Natural killer cell (primary cell): ENCODE results near the gene POLR1C. TPM values are rescaled to one million over a fixed set of nuclear protein-coding genes. Genes with fewer than 3 reads are reported as not detected.
"Not testable (repeated sequence)": the region's sequence is repeated elsewhere in the genome, so short reads cannot be mapped to it uniquely, and the experiment has no call there.

Experiments used
- ATAC-seq, 3 donors: fragments of 150-1000 bp in 2 of 3; fragments of 200-7000 bp in 1 of 3; cut with Tn5 transposase; 1 replicate in 1 of 3; 2 replicates in 2 of 3; pipeline ENCODE4 v1.10.0; 2021; ENCODE audit warnings: mild to moderate bottlenecking in 2 of 3, moderate library complexity in 2 of 3
- DNase-seq, 2 donors: peaks; one replicate each; pipeline versions ENCODE4 v3.0.0 to v3.0.0-alpha.2; 2013 to 2021; ENCODE audit warnings: mixed read lengths in 1 of 2
- H3K27ac ChIP-seq: one replicate; pipeline ENCODE4 v1.5.1; 2013; ENCODE audit warnings: mild to moderate bottlenecking, low read length
- H3K27me3 ChIP-seq: one replicate; pipeline ENCODE4 v1.6.1; 2013; ENCODE audit warnings: low read length; ENCODE audit not compliant: control insufficient read depth, insufficient read depth
- H3K36me3 ChIP-seq: one replicate; pipeline ENCODE4 v1.6.1; 2013; ENCODE audit warnings: low read length; ENCODE audit not compliant: control insufficient read depth, insufficient read depth
- H3K4me1 ChIP-seq: one replicate; pipeline ENCODE4 v1.6.1; 2013; ENCODE audit warnings: low read length; ENCODE audit not compliant: control insufficient read depth, insufficient read depth
- H3K4me3 ChIP-seq: one replicate; pipeline ENCODE4 v1.5.1; 2013; ENCODE audit warnings: low read length
- H3K9me3 ChIP-seq: one replicate; pipeline ENCODE4 v1.6.1; 2013; ENCODE audit warnings: low read length; ENCODE audit not compliant: control insufficient read depth, insufficient read depth
- H3K27ac Mint-ChIP-seq, 2 donors: one replicate each; pipeline ENCODE4 v1.8.0; 2022; ENCODE audit warnings: mild to moderate bottlenecking in 2 of 2, mixed read lengths in 2 of 2, moderate library complexity in 1 of 2
- H3K27me3 Mint-ChIP-seq, 2 donors: one replicate each; pipeline ENCODE4 v1.8.0; 2022; ENCODE audit warnings: low read depth in 2 of 2, mixed read lengths in 2 of 2
- H3K36me3 Mint-ChIP-seq: one replicate; pipeline ENCODE4 v1.8.0; 2022; ENCODE audit warnings: mixed read lengths
- H3K4me1 Mint-ChIP-seq, 2 donors: one replicate each; pipeline ENCODE4 v1.8.0; 2022; ENCODE audit warnings: mixed read lengths in 2 of 2
- H3K4me3 Mint-ChIP-seq: one replicate; pipeline ENCODE4 v1.8.0; 2022; ENCODE audit warnings: mild to moderate bottlenecking, moderate library complexity, mixed read lengths
- H3K9me3 Mint-ChIP-seq, 2 donors: one replicate each; pipeline ENCODE4 v1.8.0; 2022; ENCODE audit warnings: mixed read lengths in 2 of 2
- WGBS: methylation state at CpG from one replicate; pipeline ENCODE4 v1.1.7; 2013; ENCODE audit warnings: missing lambda C conversion rate; ENCODE audit not compliant: insufficient coverage; 5-methylcytosine and 5-hydroxymethylcytosine counted together
- intact Hi-C: fragments of 100-400 bp; cut with micrococcal nuclease; formaldehyde crosslinking; loops from one replicate; pipeline ENCODE4 v1.14.2; 2022
- total RNA-seq, 4 donors: library from RNA; stranded (reverse); fragments of 120-200 nt in 1 of 4; gene quantifications; one replicate each; pipeline versions ENCODE4 v1.2.3 to v1.2.4, GENCODE V29; 2013 to 2022
- TF ChIP-seq, protein P1 (sequence below): fragments of 200-600 bp; IDR thresholded peaks from one replicate; pipeline ENCODE4 v1.8.0; 2022; ENCODE audit warnings: antibody characterized with exemption

Gene POLR1C, protein sequence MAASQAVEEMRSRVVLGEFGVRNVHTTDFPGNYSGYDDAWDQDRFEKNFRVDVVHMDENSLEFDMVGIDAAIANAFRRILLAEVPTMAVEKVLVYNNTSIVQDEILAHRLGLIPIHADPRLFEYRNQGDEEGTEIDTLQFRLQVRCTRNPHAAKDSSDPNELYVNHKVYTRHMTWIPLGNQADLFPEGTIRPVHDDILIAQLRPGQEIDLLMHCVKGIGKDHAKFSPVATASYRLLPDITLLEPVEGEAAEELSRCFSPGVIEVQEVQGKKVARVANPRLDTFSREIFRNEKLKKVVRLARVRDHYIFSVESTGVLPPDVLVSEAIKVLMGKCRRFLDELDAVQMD
- 10 to 100 TPM; 22.3 to 29.3 (median 25.8) TPM for total RNA-seq
- 20.1 TPM for total RNA-seq (2013)

DNA sequence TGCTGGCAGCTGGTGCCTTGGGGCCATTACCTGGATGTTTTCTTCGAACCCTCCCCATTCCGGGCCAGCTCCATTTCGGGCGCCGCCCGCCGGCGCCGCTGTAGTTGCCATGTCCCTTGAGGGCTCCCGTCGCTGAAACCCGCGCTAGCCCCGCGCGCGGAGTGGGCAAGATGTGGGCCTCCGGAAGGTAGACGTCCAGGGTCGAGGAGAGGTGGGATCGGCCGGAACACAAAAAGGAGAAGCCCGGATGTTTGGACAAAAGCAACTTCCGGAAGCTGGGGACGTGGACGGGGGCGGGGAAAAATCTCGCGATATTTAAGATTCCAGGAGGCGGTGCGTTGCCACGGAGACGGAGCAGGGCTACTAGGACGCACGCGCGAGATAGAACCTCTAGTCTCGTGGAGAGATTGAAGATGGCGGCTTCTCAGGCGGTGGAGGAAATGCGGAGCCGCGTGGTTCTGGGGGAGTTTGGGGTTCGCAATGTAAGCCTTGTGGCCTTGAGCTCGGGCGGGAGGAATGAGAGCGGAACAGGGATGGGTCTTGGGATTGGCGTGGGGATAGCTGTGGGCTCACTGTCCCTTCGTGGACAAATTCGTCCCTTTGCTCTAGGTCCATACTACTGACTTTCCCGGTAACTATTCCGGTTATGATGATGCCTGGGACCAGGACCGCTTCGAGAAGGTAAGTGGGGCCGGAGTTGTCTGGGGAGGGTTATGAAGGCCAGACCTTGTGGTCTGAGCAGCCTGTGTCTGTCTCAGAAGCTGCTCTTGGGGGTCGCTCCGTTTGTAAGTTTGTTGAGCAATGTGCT, at the start of gene POLR1C, which contains the start of gene YIPF3:
Gene POLR1C, plus strand, starts transcription at position 393 of the 808 bp plus-strand sequence. Its CDS starts 21 bp downstream, at position 414.
Gene YIPF3, minus strand, starts transcription at position 230 of the 808 bp plus-strand sequence. Its CDS starts 119 bp downstream, at position 111.
- Mint-ChIP-seq H3K27me3 (no peaks in the 10 kb centered on the region), H3K27ac (no peak within 1 kb of the TSS), H3K4me1 (peaks cover 1 to 14% of the 10 kb centered on the region in 2 donors), H3K4me3 (no peak within 1 kb of the TSS), H3K9me3 (no peaks in the 10 kb centered on the region), H3K36me3 (peaks cover under 1% of the 10 kb centered on the region)
- H3K27me3 ChIP-seq: no peaks in the 10 kb centered on the region
- no peaks in the 10 kb centered on the region for H3K9me3 ChIP-seq
- intact Hi-C loops: loop anchor here (1.0 to 10.0 kb wide), 4 partner anchors 40 to 152 kb away; partner anchors contain the start of genes ABCC10, POLH, TJAP1 and XPO5
- TF ChIP-seq, protein P1, sequence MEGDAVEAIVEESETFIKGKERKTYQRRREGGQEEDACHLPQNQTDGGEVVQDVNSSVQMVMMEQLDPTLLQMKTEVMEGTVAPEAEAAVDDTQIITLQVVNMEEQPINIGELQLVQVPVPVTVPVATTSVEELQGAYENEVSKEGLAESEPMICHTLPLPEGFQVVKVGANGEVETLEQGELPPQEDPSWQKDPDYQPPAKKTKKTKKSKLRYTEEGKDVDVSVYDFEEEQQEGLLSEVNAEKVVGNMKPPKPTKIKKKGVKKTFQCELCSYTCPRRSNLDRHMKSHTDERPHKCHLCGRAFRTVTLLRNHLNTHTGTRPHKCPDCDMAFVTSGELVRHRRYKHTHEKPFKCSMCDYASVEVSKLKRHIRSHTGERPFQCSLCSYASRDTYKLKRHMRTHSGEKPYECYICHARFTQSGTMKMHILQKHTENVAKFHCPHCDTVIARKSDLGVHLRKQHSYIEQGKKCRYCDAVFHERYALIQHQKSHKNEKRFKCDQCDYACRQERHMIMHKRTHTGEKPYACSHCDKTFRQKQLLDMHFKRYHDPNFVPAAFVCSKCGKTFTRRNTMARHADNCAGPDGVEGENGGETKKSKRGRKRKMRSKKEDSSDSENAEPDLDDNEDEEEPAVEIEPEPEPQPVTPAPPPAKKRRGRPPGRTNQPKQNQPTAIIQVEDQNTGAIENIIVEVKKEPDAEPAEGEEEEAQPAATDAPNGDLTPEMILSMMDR: no peak
- WGBS: 0% methylated on average over 57 of the region's 57 CpGs
- ATAC-seq (peak; percentile 94 to 95 (median 95)), DNase-seq (peak; percentile 95 to 99)
- peak within 1 kb of the TSS; percentile 86 for H3K4me3 ChIP-seq
- peaks cover 56% of the 10 kb centered on the region for H3K36me3 ChIP-seq
- H3K27ac ChIP-seq: peak within 1 kb of the TSS; percentile 62
- peaks cover 26% of the 10 kb centered on the region for H3K4me1 ChIP-seq

DNA sequence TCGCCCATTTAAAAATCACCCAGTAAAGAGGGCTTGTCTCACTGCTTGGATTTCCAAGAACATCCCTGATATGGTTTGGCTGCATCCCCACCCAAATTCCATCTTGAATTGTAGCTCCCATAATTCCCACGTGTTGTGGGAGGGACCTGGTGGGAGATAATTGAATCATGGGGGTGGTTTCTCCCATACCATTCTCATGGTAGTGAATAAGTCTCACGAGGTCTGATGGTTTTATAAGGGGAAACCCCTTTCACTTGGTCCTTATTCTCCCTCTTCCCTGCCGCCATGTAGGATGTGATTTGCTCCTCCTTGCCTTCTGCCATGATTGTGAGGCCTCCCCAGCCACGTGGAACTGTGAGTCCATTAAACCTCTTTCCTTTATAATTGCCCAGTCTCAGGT, 49.6 kb upstream of the POLR1C start:
- H3K4me1 ChIP-seq, ATAC-seq, H3K4me1 Mint-ChIP-seq, H3K36me3 Mint-ChIP-seq, H3K4me3 Mint-ChIP-seq, intact Hi-C loops, H3K36me3 ChIP-seq, H3K27ac ChIP-seq, H3K9me3 ChIP-seq, DNase-seq, H3K4me3 ChIP-seq, H3K9me3 Mint-ChIP-seq: not testable (repeated sequence)
- 75% methylated on average over 3 of the region's 5 CpGs for WGBS
- H3K27ac Mint-ChIP-seq: peak overlapping the region in 1 of 2 donors; percentile 57
- H3K27me3 Mint-ChIP-seq: peaks cover 14 to 29% of the 10 kb centered on the region in 2 donors
- peaks cover 12% of the 10 kb centered on the region for H3K27me3 ChIP-seq

DNA sequence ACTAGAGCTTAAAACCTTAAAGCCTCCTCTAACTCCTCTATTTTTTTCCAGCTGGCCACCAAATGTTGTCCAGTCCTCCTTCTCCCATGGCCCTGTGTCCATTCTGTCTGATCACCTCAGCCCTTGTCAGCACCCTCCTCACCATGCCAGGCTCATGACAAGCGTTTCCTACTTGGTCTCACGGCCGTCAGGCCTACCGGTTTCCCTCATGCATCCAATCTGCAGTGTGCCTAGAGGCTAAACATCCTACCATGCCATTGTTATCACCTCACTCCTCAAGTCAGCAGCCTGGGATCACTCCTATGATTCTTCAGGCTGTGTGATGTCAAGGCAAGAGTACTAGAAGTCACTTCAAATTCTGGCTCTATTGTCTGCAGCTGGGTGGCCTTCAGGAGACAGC, 49.1 kb upstream of the POLR1C start:
- TF ChIP-seq, protein P1: no peak
- Histone ChIP-seq H3K9me3 (no peaks in the 10 kb centered on the region), H3K4me1 (no peaks in the 10 kb centered on the region), H3K36me3 (no peaks in the 10 kb centered on the region), H3K27ac (no peak overlapping the region), H3K4me3 (no peak overlapping the region), H3K27me3 (peaks cover 8% of the 10 kb centered on the region)
- DNase-seq (no peak), ATAC-seq (no peak)
- no peaks in the 10 kb centered on the region for H3K36me3 Mint-ChIP-seq
- no peaks in the 10 kb centered on the region for H3K4me1 Mint-ChIP-seq
- H3K27ac Mint-ChIP-seq: peak overlapping the region in 1 of 2 donors; percentile 57
- no peak overlapping the region for H3K4me3 Mint-ChIP-seq
- intact Hi-C loops: no loop called here
- no peaks in the 10 kb centered on the region for H3K9me3 Mint-ChIP-seq
- peaks cover 9 to 25% of the 10 kb centered on the region in 2 donors for H3K27me3 Mint-ChIP-seq
- 85% methylated on average over 4 of the region's 4 CpGs for WGBS

DNA sequence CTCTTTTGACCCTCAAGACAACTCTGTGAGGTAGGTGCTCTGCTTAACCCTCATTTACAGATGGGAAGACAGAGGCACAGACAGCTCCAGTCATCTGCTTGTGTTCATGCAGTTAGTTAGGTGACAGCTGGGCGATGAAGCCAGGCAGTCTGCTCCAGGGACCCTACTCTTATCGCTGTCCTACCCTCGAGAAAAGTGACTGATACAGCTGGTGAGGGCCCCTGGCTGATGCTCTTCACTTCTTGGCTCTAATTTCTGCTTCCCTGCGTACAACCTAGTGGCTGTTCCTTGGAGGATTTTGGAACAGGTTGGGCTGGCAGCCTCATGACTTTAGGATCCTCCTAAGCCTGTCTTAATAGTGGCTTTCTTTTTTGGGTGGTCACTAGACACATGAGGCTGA, 48.6 kb upstream of the POLR1C start:
- Mint-ChIP-seq H3K27me3 (peaks cover 7 to 21% of the 10 kb centered on the region in 2 donors), H3K9me3 (no peaks in the 10 kb centered on the region), H3K27ac (no peak overlapping the region), H3K4me3 (no peak overlapping the region), H3K4me1 (no peaks in the 10 kb centered on the region), H3K36me3 (no peaks in the 10 kb centered on the region)
- TF ChIP-seq, protein P1: no peak
- Histone ChIP-seq H3K27me3 (peaks cover 6% of the 10 kb centered on the region), H3K9me3 (no peaks in the 10 kb centered on the region), H3K36me3 (no peaks in the 10 kb centered on the region), H3K4me3 (no peak overlapping the region), H3K4me1 (no peaks in the 10 kb centered on the region), H3K27ac (no peak overlapping the region)
- 80% methylated on average over 4 of the region's 4 CpGs for WGBS
- DNase-seq: no peak
- no peak for ATAC-seq
- intact Hi-C loops: no loop called here
